NK-92 (cell line): ENCODE results near the gene SLC4A9.
"Not testable (repeated sequence)": the region's sequence is repeated elsewhere in the genome, so short reads cannot be mapped to it uniquely, and the experiment has no call there.

Source experiments
- DNase-seq: peaks from one replicate; lab custom pipeline; 2025; ENCODE audit not compliant: unreplicated experiment; lab: John Stamatoyannopoulos, UW

SLC4A9 gene

DNA sequence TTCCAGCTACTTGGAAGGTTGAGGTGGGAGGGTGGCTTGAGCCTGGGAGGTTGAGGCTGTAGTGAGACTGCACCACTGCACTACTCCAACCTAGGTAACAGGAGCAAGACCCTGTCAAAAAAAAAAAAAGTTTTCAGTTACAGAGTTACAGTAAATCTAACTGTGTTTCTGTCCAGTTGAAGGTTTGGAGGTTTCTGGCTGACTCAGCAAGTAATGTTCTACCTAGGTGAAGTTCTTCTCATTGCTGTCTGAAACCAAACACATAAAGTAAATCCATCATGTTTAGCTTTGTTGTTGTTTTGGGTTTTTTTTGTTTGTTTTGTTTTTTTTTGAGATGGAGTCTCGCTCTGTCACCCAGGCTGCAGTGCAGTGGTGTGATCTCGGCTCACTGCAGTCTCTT lies 33.7 kb downstream of the SLC4A9 start:
- no peak for DNase-seq

DNA sequence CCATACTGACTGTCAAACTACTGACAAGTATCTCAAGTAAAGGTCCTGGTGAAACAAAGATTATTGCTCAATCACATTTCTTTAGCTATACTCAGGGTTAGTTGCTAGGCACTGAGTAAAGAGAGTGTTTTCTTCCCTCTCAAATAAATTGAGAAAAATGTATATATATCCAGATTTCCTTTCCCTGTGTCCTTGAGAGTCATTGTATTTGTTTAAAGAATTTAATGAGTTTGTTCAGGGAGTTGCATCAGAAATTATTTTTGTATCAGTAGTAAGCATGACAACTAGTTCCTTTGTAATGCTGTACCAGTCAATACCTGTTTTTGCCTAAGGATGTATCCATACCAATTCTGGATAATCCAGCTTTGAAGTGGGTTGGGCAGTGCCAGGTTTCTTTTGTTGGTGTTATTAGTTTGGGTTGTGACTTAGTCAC lies 38.4 kb downstream of the SLC4A9 start:
- DNase-seq: no peak

- DNase-seq: no peak
These were observed 40.2 kb downstream of the SLC4A9 start for GRCh38 chr5:140399979-140400729.

DNA sequence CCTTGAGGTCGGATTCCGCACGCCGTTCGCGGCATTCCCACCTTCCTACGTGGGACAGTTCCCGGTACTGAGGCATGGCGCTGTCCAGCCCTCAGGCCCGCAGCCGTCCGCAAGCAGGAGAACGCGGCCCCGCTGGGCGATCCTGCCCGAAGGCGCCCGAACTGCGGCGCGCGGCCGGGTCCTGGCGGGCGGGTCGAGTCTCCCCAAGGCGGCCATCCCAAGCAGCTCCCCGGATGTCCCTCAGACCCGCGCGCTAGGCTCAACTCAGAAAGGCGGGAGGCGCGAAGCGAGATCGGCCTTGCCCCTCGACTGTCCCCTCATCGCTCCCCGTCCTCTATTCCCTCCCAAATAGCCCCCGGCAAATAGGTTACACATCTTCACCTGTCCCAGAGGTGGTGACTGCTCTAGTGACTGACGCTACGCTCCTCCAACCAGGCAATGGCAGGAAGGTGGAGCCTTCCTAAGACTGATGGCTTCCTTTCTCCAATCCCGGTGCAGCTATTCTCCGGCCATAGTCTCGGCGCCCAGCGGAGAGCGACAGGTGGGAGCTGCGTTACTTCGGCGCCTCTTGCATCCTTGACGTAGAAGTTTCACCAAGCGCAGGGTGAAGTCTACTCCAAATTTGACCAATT lies 40.9 kb downstream of the SLC4A9 start:
- DNase-seq: peak; percentile 41

GRCh38 chr5:140401362-140402257 lies 41.6 kb downstream of the SLC4A9 start, which contains the start of gene ANKHD1:
ANKHD1 (plus strand) TSS chr5:140401833; CDS start chr5:140401968, 135 bp downstream.
- peak; percentile 85 for DNase-seq

DNA sequence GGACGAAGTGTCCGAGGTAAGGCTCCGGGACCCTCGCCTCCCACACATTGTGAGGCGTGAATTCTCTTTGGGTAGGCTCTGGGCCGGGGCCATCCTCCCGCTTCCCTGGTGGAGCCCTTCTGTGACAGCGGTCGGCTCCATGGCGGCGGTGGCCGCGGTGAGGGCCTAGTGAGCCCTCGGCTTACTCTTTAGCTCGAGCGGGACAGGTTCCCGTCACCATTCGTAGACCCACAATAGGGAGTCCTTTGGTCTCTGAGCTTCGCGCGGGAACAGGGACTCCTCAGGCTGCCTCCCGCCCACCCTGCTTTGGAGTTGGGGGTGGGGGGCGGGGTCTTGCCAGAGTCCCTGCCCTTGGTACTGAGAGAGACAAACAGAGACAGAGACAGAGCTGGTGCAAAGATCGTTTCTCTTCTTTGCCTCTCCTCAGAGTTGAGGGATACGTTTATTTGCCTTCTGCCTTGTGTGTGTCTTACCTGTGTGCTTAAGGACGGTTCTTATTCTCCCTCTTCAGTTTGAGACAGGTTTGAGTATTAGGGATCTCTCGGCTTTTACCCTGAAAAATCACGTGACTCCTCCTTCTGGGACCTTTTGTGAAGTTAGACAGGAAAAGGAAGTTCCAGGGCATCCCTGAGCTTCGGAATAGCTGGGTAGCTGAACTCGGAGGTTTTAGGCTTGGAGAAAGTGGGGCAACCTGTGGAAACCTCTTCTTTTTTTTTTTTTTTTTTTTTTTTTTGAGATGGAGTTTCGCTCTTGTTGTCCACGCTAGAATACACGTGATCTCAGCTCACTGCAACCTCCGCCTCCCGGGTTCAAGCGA lies 42.5 kb downstream of the SLC4A9 start:
- no peak for DNase-seq

DNA sequence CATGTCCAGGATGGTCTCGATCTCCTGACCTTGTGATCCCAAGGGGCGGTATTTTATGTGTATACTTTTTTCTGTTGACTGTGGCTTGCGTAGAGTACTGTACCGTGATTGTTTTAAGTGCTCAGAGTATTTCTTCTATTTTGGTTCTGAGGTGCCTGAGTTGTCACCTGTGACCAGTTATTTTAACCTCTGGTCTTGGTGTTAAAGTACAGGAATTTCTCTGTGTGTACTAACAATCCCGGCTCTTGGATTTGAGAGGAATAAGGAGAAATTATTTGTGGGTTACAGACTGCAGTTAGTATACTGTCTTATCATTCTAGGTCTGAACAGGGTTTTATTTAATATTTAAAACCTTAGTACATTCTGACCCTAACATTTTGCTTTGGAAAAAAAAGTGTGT lies 43.6 kb downstream of the SLC4A9 start:
- no peak for DNase-seq

DNA sequence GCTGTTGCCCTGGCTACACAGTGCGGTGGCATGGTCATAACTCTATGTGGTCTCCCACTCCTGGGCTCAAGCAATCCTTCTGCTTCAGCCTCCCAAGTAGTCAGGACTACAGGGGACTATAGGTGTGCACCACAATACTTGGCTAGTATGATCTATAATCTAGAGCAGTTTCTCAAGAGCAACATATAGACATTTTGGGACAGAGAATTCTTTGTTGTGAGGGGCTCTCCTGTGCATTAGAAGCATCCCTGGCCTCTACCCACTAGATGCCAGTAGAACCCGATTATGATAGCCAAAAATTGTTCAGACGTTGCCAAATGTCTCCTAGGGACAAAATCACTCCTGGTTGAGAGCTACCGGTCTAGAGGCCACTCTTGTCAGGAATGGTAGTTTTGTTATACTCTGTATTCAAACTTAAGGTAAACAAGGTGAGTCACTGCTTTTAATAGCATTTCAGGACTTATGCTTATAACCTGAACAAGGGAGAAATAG lies 48.8 kb downstream of the SLC4A9 start:
- no peak for DNase-seq

GRCh38 chr5:140413230-140413629 lies 53.2 kb downstream of the SLC4A9 start:
- DNase-seq: no peak

DNA sequence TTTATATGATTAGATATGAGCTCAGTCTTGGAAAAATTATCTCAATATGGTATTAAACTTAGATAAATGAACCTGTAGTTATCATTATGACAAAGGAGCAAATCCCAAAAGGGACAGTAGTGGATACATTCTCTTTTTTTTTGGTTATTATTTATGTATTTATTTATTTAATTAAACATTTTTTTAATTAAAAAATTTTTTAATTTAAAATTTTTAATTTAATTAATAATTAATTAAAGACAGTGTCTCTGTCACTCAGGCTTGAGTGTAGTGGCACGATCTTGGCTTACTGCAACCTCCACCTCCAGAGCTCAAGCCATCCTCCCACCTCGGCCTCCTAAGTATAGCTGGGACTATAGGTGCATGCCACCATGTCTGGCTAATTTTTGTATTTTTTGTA lies 57.2 kb downstream of the SLC4A9 start:
- no peak for DNase-seq

- no peak for DNase-seq
These were observed 59.0 kb downstream of the SLC4A9 start for GRCh38 chr5:140418862-140419520.

GRCh38 chr5:140420226-140420570 lies 60.2 kb downstream of the SLC4A9 start:
- no peak for DNase-seq

GRCh38 chr5:140420665-140421361 lies 60.8 kb downstream of the SLC4A9 start:
- no peak for DNase-seq

DNA sequence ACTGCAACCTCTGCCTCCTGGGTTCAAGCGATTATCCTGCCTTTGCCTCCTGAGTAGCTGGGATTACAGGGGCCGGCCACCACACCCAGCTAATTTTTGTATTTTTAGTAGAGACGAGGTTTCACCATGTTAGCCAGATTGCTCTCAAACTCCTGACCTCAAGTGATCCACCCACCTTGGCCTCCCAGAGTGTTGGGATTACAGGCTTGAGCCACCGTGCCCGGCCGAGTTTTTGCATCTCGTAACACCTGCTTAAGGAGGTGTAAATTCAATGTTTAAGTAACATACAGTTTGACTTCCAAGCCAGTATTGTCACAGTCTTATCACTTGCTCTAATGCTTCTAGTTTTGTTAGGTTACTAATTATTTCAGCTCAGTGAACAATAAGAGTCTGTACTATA lies 61.4 kb downstream of the SLC4A9 start:
- DNase-seq: not testable (repeated sequence)

DNA sequence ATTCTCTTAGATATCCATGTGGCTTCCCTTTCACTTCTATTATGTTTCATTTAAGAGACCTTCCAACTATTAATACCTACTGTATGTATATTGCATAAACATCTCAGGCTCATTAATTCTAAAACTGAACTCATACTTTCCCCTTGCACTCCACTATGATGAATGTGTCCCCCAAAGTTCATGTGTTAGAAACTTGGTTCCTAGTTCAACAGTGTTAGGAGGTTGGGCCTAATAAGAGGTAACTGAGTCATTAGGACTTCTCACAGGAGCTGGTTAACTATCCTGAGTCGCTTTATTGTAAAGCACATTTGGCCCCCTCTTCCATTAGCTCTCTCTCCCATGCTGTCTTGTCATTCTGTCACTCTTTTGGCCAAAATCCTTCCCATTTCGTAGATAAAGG lies 63.6 kb downstream of the SLC4A9 start:
- no peak for DNase-seq

DNA sequence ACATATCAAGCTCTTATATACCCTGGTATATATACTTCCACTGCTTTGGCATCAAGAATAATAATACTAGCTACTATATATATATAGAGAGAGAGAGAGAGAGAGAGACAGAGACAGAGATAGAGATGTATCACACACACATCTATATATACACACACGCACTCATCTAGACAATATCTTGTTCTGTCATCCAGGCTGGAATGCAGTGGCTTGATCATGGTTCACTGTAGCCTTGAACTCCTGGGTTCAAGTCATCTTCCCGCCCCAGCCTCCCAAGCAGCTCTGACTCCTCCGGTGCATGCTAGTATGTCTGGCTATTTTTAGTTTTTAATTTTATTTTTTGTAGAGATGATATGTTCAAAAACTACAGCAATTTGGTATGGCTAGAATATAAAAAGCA lies 64.1 kb downstream of the SLC4A9 start:
- DNase-seq: no peak
